Measurements from ENCODE around the gene RSBN1.
A peak's percentile ranks its signal among the peaks of the same experiment; 100 is the strongest.

RSBN1 gene

DNA sequence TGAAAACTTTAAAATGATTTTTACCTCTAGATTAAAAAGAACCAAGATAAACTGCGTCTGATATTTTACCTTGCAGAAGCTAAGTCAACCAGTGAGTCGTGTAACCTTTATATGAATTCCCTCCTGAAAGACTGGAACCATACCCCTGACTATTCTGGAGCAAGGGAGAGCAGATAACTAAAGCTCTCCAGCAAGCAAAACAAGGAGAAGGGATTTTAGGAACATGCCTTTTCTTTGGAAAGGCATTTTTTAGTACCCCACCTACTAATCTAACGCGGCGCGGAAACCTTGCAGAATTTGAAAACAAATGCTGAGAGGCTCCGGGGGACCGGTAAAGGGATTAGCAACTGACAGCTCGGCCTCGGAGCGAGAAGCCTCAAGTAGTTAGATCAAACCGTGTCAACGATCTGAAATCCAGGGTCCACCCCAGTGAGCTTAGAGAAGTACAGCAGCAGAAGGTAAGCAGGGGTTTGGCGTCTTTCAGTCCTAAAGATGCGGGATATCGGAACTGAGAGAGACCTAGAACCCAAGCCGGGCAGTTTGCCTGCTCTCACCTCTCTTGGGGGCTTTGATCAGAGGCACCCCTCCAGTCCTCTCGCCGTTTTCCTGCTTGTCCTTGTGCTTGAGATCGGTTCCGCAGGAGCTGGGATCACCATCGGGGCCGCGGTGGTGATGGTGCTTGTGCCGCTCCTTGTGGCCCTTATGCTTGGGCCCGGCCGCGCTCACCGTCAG is 954 bp downstream of the RSBN1 start:
- peak; percentile 28 for DNase-seq

DNA sequence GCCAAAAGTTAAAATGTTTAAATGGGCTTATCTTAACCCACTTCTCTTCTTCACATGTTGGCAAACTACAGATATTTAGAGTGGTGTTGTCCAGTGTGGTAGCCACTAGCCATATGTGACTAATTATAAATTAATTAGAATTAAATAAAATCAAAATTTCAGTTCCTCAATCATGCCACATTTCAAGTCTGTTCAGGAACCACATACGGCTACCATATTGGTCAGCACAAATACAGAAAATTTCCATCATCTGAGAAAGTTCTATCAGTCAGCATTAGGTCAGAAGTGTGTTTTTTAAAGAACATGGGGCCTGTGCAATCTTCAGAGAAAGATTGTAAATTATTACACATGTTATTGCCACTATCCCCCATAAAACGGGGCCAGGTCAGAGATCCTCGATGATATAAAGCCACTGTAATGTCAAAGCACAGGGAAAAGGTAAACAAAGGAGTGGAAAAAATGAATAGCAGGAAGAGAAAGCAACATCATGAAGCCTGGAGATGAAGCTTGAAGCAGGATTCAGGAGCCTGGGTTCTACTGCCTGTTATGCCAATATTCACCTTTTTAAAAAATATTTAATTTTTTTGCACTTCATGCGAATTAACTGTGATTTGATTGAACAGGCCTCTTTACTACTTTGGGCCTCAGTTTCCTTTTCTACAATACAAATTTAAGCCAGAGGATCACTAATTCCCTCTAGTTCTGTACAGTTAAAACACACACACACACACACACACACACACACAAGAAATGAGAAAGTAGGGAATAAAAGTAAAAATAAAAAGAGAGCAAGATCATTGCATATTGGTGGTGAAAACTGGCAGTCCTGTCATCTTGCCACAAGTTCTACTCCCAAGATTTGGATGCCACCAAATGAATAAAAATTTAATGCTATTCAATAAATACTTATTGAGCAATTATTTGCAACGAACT is 2.3 kb downstream of the RSBN1 start:
- DNase-seq, result no peak

DNA sequence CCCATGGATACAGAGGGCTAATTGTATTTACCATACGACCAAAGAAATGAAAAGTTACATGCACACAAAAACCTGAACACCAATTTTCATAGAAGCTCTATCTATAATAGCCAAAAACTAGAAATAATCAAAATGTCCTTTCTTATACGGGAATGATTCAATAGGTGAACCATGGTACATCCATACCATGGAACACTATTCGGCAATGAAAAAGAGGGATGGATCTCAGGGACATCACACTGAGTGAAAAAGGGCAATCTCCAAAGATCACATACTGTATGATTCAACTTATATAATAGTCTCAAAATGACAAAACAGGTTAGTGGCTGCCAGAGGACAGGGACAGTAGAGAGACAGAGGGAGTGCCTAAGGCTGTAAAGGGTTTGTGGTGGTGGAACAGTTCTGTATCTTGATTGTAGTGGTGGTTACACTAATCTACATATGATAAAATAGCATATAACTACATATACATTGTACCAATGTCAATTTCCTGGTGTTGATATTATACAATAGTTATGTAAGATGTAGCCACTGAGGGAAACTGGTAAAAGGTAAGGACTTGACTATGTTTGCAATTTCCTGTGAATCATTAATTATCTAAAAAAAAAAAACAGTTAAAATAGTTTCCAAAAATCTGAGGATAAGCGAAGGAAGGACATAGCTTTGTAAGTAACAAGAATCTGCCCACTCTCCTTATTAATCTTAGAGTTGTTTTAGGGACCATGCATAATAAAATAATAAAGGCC is 3.7 kb downstream of the RSBN1 start:
- DNase-seq, result no peak

DNA sequence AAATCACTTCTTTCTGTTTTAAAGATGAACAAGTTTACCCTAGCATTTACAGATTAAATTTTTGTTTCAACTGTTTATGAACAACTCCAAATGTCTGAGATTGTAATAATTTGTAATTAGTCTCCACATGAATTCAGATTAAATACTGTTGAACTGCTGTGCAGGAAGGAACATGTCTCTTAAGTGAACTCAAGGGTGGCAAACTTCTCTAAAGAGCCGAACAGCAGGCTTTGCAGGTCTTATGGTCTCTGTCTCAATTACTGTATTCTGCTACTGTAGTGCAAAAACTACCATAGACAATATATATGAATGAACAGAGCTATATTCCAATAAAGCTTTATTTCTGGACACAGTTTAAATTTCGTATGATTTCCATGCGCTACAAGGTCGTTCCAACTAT is 6.6 kb downstream of the RSBN1 start:
- no peak for DNase-seq

DNA sequence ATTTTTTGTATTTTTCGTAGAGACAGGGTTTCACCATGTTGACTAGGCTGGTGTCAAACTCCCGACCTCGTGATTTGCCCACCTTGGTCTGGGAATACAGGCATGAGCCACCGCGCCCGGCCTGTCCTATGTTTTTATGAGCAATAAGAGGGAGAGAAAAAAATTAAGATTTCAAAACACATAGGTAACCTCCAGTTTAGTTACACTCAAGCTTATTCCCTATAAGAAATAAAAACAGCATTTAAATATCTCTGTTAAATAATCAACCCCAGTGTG is 7.1 kb downstream of the RSBN1 start:
- no peak for DNase-seq

DNA sequence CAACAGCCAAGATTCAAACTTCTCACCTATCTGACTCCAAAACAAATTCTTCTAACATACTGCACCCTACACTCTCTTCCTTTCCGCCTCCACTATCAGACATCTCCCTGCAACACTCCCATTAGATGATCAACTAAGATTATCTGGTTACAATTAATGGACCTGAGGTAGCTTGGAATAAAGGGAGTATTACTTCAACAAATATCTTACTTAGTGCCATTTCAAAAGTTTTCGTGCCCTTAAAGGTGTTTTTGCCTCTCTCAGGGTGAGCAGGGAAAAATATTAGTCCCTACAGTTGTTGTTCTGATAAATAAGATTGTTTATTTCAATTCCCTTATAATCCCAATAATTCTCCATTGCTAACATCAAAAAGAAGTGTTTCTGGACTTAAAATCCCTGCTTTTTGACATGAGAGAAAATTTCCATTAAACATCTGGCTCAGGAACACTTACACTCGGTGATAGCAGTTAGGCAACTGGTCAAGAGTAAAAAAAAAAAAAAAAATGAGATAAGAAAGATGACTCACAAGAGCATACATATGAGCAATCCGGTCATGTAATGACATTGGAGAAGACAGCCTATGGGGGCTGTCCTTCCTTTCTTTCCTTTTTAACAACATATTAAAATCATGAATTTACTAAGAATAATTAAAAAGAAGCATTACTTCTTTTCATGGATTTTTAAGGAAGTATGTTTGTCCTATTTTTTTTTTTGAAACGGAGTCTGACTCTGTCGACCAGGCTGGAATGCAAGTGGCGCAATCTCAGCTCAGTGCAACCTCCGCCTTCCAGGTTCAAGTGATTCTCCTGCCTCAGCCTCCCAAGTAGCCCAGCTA is 7.6 kb downstream of the RSBN1 start:
- no peak for DNase-seq

DNA sequence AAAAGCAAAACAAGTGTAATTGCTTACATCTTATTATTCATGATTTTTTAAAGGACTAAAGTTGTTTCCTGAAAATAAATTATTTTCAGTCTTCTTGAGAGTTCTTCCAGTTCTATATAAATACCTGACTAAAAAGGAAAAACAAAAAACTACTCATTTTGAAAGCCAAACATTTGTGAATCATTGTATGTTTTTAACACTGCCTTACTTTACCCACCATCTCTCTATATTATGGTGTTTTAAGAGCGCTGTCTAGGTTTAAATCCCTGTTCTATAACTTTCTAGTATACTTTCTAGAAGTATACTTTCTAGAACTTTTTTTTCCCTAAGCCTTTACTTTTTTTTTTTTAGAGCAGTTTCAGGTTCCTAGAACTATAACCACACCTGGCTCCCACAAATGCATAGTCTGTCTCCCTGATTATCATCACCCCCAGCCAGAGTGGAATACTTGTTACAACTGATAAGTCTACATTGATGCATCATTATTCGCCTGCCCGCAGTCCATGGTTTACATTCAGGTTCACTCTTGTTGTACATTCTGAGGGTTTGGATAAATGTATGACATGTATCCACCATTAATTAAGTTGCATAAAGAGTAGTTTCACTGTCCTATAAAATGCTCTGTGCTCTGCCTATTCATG is 9.8 kb downstream of the RSBN1 start:
- peak; percentile 51 for DNase-seq

DNA sequence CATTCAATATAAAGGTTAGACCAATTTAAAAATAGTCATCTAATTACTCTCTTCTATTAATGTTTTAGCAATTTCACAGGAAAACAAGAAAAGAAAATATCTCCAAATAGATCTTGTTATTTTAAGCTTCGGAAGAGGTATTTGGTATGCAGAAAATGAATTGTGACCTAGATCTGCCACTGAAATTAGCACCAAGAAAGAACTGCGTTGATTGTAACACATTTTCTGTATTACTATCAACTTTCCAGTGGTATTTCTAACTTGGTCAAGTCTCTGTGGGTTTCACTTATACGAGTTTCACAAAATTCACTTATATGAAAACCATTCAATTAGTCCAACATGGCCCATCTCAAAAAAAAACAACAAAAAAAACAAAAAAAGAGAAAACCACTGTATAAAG is 11.8 kb downstream of the RSBN1 start:
- no peak for DNase-seq

DNA sequence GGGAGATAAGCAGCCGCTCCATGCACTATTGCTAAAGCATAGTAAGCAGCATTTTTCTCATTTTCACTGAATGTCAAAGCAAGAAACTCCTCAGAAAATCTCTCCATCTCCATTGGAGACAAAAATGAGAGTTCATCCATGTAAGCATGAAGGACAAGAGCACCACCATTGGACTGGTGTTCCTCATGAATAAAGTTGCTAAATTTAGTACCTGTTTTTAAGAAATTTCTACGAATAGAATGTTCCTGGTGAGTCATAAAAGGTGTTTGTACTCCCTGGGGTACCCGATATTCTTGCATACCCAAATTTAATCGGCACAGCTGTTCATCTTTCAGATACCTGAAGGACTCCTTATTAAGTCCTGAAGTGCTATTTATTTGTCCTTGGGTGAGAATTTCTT is 14.8 kb downstream of the RSBN1 start:
- no peak for DNase-seq

DNA sequence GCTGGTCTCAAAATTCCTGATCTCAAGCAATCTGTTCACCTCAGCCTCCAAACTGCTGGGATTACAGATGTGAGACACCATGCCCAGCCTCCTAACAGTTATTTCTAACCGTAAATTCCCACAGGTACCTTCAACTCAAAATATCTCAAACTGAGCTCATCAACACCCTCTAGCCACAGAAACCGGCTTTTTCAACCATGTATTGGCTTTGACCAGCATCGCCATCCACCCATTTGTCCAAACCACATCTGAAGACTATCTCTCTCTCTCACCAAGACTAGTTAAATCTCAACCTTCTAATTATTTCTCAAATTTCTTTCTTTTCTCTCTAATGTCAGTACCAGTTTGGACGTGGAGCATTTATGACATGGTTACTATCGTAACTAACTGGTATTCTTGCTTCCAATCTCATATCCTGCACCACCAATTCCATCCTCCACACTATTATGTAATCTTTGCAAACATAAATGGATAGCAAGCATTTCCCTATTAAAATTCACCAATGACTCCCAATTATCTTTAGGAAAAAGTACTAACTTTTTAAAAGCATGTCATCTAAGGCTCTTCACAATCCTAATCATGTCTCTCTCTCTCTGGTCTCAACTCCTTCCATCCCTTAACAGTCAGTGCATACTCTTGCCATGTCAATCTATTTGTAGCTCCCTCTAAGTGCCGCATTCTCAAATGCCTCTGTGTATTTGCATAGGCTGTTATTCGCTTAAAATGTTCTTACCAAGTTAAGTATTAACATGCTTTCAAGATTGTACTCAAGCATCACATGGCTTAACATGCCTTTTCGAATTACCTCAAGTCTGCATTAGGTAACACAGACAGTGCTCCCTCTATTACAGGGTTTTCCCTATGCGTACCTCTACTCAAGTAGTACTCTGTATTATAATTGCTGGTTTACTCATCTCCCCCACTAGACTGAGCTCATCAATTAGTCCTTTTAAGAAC is 18.1 kb downstream of the RSBN1 start:
- no peak for DNase-seq

DNA sequence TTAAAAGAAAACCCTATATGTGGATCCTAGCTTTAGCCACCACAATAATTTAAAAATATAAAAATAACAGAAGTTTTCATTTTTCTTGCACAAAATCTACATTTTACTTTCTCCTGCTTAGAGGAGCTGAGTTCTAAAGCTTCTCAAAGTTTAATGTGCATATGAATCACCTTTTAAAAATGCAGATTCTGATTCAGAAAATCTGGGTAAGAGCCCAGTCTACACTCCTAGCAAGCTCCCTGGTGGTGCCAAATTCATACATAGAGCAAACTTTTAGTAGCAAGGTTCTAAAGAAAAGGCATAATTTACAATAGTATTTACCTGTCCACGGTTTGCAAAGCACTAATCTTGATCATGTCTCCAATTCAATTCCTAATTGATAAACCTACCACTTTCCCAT is 19.3 kb downstream of the RSBN1 start:
- DNase-seq, result no peak

DNA sequence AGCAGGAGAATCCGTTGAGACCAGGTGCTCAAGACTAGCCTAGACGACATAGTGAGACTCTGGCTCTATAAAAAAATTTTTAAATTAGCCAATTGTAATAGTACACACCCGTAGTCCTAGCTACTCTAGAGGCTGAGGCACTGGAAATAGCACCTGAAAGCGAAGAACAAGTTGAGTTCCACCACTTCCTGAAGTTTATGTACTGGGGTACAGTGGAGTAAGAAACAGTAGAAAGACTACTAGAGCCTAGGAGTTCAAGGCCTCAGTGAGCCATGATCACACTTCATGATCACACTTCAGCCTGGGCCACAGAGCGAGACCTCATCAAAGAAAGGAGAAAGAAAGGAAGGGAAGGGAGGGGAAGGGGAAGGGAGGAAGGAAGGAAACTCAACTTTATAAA is 19.8 kb downstream of the RSBN1 start:
- DNase-seq, result no peak

DNA sequence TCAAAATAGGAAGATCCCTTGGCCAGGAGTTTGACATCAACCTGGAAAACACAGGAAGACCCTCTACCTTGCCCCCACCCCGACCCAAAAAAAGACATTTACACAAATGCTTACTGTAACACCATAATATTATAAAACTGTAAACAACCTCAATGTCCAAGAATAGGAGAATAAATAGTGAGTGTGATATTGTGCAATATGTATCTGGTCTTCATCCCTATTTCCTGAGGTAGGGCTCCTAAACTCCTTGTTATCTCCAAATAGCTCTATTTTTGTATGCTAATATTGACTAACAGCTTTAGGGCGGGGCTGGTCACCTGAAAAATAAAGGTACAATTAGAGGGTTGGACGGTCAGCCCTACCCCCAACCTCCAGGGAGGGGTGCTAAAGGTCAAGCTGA is 23.5 kb downstream of the RSBN1 start:
- DNase-seq, result no peak

DNA sequence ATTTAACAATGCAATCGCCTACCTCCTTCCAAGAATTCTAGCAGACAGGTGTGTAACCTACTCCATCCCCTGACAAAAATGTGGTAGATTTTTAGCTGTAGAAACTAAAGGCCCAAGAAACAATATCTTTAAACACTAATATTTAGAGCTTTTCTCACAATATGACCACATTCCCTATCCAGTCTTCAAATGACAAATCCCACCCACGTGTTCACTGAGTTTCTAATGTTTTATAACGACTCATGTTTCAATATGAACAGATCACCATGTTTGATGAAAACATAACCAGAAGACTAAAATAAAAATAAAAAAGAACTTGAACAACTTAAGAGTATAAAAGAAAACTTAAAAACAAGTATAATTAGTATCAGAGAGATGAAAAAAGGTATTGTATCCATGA is 24.6 kb downstream of the RSBN1 start:
- DNase-seq, result no peak

DNA sequence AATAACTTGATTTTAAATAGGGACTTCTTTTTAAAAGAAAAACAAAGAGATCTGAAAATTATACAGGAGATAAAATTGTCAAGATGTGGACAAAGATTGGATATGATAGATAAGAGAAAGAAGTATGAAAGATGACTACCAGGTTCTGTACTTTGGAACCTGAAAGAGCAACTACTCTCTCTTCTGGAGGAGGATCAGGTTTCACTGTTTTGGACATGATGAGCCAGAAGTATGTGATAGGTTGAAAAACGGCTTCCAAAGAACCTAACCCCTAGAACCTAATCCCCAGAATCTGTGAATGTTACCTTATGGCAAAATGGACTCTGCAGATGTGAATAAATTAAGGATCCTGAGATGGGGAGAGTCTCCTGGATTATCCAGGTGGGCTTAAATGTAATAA is 26.2 kb downstream of the RSBN1 start:
- no peak for DNase-seq

DNA sequence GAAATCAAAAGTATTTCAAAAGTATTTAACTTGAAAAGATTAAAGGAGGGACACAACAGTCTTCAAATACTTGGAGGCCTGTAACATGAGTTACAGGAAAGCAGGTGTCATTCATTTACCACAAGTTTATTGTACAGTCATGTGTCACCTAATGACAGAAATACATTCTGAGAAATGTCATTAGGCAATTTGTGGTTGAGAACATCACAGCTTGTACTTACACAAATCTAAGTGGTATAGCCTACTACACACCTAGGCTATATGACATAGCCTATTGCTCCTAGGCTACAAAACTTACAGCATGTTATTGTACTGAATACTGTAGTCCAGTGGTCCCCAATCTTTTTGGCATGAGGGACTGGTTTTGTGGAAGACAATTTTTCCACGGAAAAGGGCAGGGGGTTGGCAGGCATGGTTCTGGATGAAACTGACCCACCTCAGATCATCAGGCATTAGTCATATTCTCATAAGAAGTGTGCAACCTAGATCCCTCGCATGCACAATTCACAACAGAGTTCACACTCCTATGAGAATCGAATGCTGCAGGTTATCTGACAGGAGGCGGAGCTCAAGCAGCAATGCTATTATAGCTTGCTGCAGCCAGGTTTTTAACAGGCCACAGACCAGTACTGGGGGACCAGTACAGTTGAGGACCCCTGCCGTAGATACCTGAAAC is 28.0 kb downstream of the RSBN1 start:
- DNase-seq, result peak; percentile 71

DNA sequence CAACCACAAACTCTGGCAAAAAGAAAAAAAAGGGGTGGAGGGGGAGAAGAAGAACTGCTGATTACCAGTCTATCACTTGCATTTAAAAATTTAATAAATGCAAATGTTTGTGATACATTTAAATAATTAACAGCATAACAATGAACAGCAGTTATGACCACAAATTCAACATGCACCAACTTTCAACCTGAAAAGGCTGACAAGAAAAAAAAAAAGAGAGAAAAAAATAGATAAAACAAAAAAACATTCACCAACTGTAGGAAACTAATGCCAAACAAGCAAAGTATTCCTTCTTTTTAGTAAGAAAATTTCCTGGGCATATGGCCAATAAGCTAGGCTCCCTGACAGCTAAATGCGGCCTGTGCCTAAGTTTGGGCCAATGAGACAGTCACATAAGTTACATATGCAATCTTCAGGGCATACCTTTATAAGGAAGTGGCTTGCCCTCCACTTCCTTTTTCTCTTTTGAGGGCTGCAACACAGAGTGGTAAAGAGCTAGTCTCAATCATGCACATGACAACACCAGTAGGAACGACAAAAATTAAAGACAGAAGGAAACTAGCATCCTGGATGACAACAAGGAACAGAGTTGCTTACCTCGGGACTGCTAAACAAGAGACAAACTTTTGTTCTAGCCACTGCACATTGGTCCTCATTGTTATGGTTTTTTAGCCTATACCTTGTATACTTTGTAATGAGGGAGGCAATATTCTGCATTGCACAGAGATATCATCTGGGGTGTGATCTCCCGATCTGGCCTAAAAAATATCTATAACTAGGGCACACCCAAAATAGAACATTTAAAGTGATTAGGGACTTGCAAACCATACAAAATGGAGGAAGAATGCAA is 28.8 kb downstream of the RSBN1 start:
- DNase-seq, result peak; percentile 79

DNA sequence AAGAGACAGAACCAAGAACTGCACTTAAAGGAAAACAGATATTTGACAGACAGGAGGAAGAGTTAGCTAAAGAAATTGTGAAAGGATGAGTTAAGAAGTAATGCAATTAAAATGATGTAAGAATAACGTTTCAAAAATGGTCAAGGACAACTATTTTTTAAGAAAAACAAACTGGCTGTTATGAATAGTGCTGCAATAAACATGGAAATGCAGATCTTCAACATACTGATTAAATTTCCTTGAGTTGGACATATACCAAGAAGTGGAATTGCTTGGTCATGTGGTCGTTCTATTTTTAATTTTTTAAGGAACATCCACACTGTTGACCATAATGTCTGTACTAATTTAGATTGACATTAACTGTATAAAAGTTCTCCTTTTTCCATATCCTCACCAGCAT is 29.9 kb downstream of the RSBN1 start:
- no peak for DNase-seq

DNA sequence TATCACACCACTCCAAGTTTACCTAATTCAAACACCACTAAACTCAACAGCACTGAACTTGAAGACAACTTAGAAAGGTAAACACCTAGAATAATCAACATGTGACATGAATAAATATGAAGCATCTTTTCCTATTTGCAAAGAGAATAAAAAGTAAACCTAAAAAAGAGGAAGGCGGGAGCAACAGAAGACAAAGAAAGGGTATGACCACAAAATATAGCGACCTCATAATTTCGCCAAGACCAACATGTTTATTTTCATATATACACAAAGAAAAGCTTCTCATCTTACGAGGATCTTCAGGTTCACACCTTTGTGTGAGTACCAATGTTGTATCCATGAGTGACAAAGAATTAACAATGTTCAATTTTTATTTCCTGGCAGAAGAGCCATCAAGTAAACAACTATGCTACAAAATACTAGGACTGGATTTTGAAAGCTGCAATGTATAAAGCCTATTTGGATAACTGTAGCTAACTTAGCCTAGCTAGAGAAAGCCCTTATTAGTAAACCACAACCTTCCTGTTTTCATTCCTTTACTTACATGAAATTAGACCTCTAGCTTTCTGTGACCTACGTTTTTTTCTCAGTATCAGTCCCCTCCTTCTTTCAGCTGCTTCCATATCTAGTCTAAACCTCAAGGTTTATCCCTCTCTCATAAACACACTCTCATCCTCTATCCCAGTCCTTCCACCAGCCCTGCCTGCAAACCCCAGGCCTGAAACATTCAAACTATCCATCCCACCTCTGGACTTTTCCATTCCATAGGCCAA is 31.7 kb downstream of the RSBN1 start:
- DNase-seq, result peak; percentile 42

Data from activated CD4-positive, alpha-beta T cell treated with anti-CD3 and anti-CD28 coated beads, Interleukin-2, amount 50 U/mL, for 16 hours (primary cell).